GM21360 (cell line): ENCODE measurements around the gene R3HCC1L.
"Not testable (repeated sequence)": the region's sequence is repeated elsewhere in the genome, so short reads cannot be mapped to it uniquely, and the experiment has no call there.

Source experiments
- ATAC-seq: cut with Tn5 transposase; IDR thresholded peaks from one replicate; pipeline ENCODE4 v1.9.1; 2021; ENCODE audit warnings: mild to moderate bottlenecking, moderate library complexity; ENCODE audit not compliant: unreplicated experiment

Gene R3HCC1L

GRCh38 chr10:98226508-98227144 is 92.2 kb downstream of the R3HCC1L start:
- no peak for ATAC-seq

- ATAC-seq, result not testable (repeated sequence)
Observed at GRCh38 chr10:98227713-98228112, 93.3 kb downstream of the R3HCC1L start.

- ATAC-seq, result not testable (repeated sequence)
Observed at GRCh38 chr10:98228266-98228665, 93.8 kb downstream of the R3HCC1L start.

GRCh38 chr10:98231417-98231816 is 97.0 kb downstream of the R3HCC1L start:
- no peak for ATAC-seq

GRCh38 chr10:98235846-98236245 is 101.4 kb downstream of the R3HCC1L start:
- no peak for ATAC-seq

- ATAC-seq, result no peak
Observed at GRCh38 chr10:98236862-98237261, 102.4 kb downstream of the R3HCC1L start.

- no peak for ATAC-seq
Observed at GRCh38 chr10:98238391-98238790, 103.9 kb downstream of the R3HCC1L start.

GRCh38 chr10:98240524-98240923 is 106.1 kb downstream of the R3HCC1L start:
- no peak for ATAC-seq

GRCh38 chr10:98242823-98243222 is 108.4 kb downstream of the R3HCC1L start:
- ATAC-seq, result no peak

- no peak for ATAC-seq
Observed at GRCh38 chr10:98244141-98244540, 109.7 kb downstream of the R3HCC1L start.

- no peak for ATAC-seq
Observed at GRCh38 chr10:98244586-98244985, 110.1 kb downstream of the R3HCC1L start.

- ATAC-seq, result no peak
Observed at GRCh38 chr10:98246911-98247805, 112.7 kb downstream of the R3HCC1L start.

GRCh38 chr10:98248018-98248417 is 113.6 kb downstream of the R3HCC1L start:
- ATAC-seq, result no peak

GRCh38 chr10:98249134-98249533 is 114.7 kb downstream of the R3HCC1L start:
- ATAC-seq, result no peak

GRCh38 chr10:98251399-98251798 is 116.9 kb downstream of the R3HCC1L start:
- ATAC-seq, result no peak

- ATAC-seq, result no peak
Observed at GRCh38 chr10:98252464-98252863, 118.0 kb downstream of the R3HCC1L start.

GRCh38 chr10:98253499-98253898 is 119.0 kb downstream of the R3HCC1L start:
- ATAC-seq, result no peak

GRCh38 chr10:98254234-98254974 is 119.9 kb downstream of the R3HCC1L start:
- ATAC-seq, result no peak

- no peak for ATAC-seq
Observed at GRCh38 chr10:98255146-98255877, 120.9 kb downstream of the R3HCC1L start.

GRCh38 chr10:98256692-98257091 is 122.2 kb downstream of the R3HCC1L start:
- ATAC-seq, result no peak

- ATAC-seq, result no peak
Observed at GRCh38 chr10:98257198-98257597, 122.7 kb downstream of the R3HCC1L start.
